Testis (tissue), 2 donors: ENCODE data around the gene DDX39B.

ENCODE experiments used
- CTCF ChIP-seq, 3 experiments: fragments of 450-650 bp in 2 of 3; fragments of 200-600 bp in 1 of 3; sonication (generic) in 1 of 3; IDR thresholded peaks; one replicate each; pipeline ENCODE4 v1.5.1; 2016 to 2019; ENCODE audit warnings: antibody characterized with exemption in 3 of 3, mild to moderate bottlenecking in 2 of 3, moderate library complexity in 1 of 3
- POLR2A ChIP-seq: fragments of 450-650 bp; IDR thresholded peaks from one replicate; pipeline ENCODE4 v1.6.1; 2017; ENCODE audit warnings: antibody characterized with exemption, mild to moderate bottlenecking, moderate library complexity

- TF ChIP-seq CTCF (IDR thresholded peaks at IDR 0.05): no peak
- TF ChIP-seq POLR2A: no peak
Observed at GRCh38 chr6:31534011-31534410, 7.8 kb downstream of the DDX39B start.
